Keratinocyte (primary cell): ENCODE data around the gene EAF2. TPM values are rescaled to one million over a fixed set of nuclear protein-coding genes. Genes with fewer than 3 reads are reported as not detected.

Experiments
- DNase-seq: peaks from one replicate; pipeline ENCODE4 v3.0.0-alpha.2; 2011; ENCODE audit warnings: low read depth, missing footprints, low spot score
- FAIRE-seq: peaks from 2 replicates; lab custom pipeline; 2011; peaks lifted over from hg19 to GRCh38; lab: Jason Lieb, UNC
- H2AFZ ChIP-seq: 2 replicates; pipeline ENCODE4 v1.6.0; 2012; ENCODE audit warnings: low read length, control low read depth, inconsistent platforms; ENCODE audit not compliant: control insufficient read depth
- H3K27ac ChIP-seq: 2 replicates; pipeline ENCODE4 v1.5.1; 2011; ENCODE audit warnings: low read length; ENCODE audit not compliant: control insufficient read depth, insufficient read depth
- H3K27me3 ChIP-seq: 3 replicates; pipeline ENCODE4 v1.6.0; 2011; ENCODE audit warnings: low read length; ENCODE audit not compliant: control insufficient read depth, insufficient read depth; ENCODE audit errors: extremely low read depth
- H3K36me3 ChIP-seq, 2 experiments: 2 replicates in 1 of 2; 3 replicates in 1 of 2; pipeline ENCODE4 v1.5.1; 2011; ENCODE audit warnings: low read length in 2 of 2, mild to moderate bottlenecking in 1 of 2; ENCODE audit not compliant: control insufficient read depth in 2 of 2, insufficient read depth in 2 of 2; ENCODE audit errors: extremely low read depth in 1 of 2
- H3K4me1 ChIP-seq: 3 replicates; pipeline ENCODE4 v1.5.1; 2011; ENCODE audit warnings: low read length; ENCODE audit not compliant: control insufficient read depth, insufficient read depth; ENCODE audit errors: extremely low read depth
- H3K4me2 ChIP-seq: 3 replicates; pipeline ENCODE4 v1.6.0; 2011; ENCODE audit warnings: low read depth, low read length; ENCODE audit not compliant: control insufficient read depth, insufficient read depth; ENCODE audit errors: extremely low read depth
- H3K4me3 ChIP-seq, 3 experiments: fragments of 200-600 bp in 1 of 3; sonication (generic) in 1 of 3; 2 replicates in 2 of 3; 3 replicates in 1 of 3; pipeline ENCODE4 v1.5.1; 2011 to 2016; ENCODE audit warnings: low read length in 3 of 3, mild to moderate bottlenecking in 3 of 3, control low read depth in 2 of 3, inconsistent platforms in 1 of 3, low read depth in 1 of 3, mixed read lengths in 1 of 3, mixed run types in 1 of 3, moderate library complexity in 1 of 3; ENCODE audit not compliant: control insufficient read depth in 2 of 3, insufficient read depth in 2 of 3; ENCODE audit errors: extremely low read depth in 1 of 3
- H3K79me2 ChIP-seq: 2 replicates; pipeline ENCODE4 v1.6.0; 2012; ENCODE audit warnings: low read length; ENCODE audit not compliant: control insufficient read depth, insufficient read depth
- H3K9ac ChIP-seq: 3 replicates; pipeline ENCODE4 v1.6.0; 2011; ENCODE audit warnings: low read length; ENCODE audit not compliant: control insufficient read depth, insufficient read depth; ENCODE audit errors: extremely low read depth
- H3K9me1 ChIP-seq: 3 replicates; pipeline ENCODE4 v1.6.0; 2011; ENCODE audit warnings: low read length; ENCODE audit not compliant: control insufficient read depth, insufficient read depth; ENCODE audit errors: extremely low read depth
- H3K9me3 ChIP-seq: 2 replicates; pipeline ENCODE4 v1.5.1; 2012; ENCODE audit warnings: low read depth, low read length; ENCODE audit not compliant: control insufficient read depth
- H4K20me1 ChIP-seq: 3 replicates; pipeline ENCODE4 v1.6.0; 2011; ENCODE audit warnings: low read length; ENCODE audit not compliant: control insufficient read depth, insufficient read depth; ENCODE audit errors: extremely low read depth
- EZH2 ChIP-seq: IDR thresholded peaks from one replicate; pipeline ENCODE4 v1.6.1; 2012; ENCODE audit warnings: inconsistent platforms, mild to moderate bottlenecking, low read length, moderate library complexity
- dilution Hi-C: fragments of 300-500 bp; cut with MboI; formaldehyde crosslinking; loops from one replicate; pipeline ENCODE4 v1.7.0; 2020; ENCODE audit warnings: low sequenced_read_pairs; ENCODE audit not compliant: extremely low pct_ligation_motif_present
- polyA plus RNA-seq, 5 experiments: library from polyadenylated mRNA; depleted of rRNA in 3 of 5; stranded (reverse) in 3 of 5; stranded (forward) in 1 of 5; unstranded in 1 of 5; fragments of >200 nt; gene quantifications; 1 replicate in 1 of 5; 2 replicates in 3 of 5; 3 replicates in 1 of 5; pipeline versions ENCODE4 v1.2.1 to v1.2.3, GENCODE V29; 2011 to 2012; ENCODE audit warnings: missing spikeins in 2 of 5, low read depth in 1 of 5, low replicate concordance in 1 of 5
- TF ChIP-seq, protein P1 (sequence below), 3 experiments: IDR thresholded peaks in 1 of 3; conservative IDR thresholded peaks in 1 of 3; optimal IDR thresholded peaks in 1 of 3; 2 replicates in 2 of 3; 3 replicates in 1 of 3; pipeline versions ENCODE3 to v1.5.1; 2011; ENCODE audit warnings: low read length in 3 of 3, mild to moderate bottlenecking in 3 of 3, moderate library complexity in 2 of 3, control low read depth in 1 of 3, inconsistent platforms in 1 of 3; ENCODE audit not compliant: insufficient read depth in 2 of 3; ENCODE audit errors: extremely low read depth in 1 of 3

EAF2 gene
- polyA plus RNA-seq, 1 donor (not counting 4 experiments of a cell fraction or from before 2014, with no cell fraction given) = 4.4 TPM

- H3K4me2 ChIP-seq = no peak overlapping the region
- no peaks in the 10 kb centered on the region for H3K4me1 ChIP-seq
- H3K79me2 ChIP-seq = no peaks in the 10 kb centered on the region
- H2AFZ ChIP-seq = no peak overlapping the region
- no peaks in the 10 kb centered on the region for H3K36me3 ChIP-seq
- DNase-seq = no peak
- H3K9me1 ChIP-seq = no peaks in the 10 kb centered on the region
- no peaks in the 10 kb centered on the region for H3K9me3 ChIP-seq
- no peak overlapping the region for H3K27ac ChIP-seq
- FAIRE-seq = no peak
- dilution Hi-C loops = no loop called here
- H3K27me3 ChIP-seq = no peaks in the 10 kb centered on the region
- H3K4me3 ChIP-seq = no peak overlapping the region
- no peaks in the 10 kb centered on the region for H4K20me1 ChIP-seq
- H3K9ac ChIP-seq = no peak overlapping the region
- no peak for TF ChIP-seq EZH2
- TF ChIP-seq, protein P1, sequence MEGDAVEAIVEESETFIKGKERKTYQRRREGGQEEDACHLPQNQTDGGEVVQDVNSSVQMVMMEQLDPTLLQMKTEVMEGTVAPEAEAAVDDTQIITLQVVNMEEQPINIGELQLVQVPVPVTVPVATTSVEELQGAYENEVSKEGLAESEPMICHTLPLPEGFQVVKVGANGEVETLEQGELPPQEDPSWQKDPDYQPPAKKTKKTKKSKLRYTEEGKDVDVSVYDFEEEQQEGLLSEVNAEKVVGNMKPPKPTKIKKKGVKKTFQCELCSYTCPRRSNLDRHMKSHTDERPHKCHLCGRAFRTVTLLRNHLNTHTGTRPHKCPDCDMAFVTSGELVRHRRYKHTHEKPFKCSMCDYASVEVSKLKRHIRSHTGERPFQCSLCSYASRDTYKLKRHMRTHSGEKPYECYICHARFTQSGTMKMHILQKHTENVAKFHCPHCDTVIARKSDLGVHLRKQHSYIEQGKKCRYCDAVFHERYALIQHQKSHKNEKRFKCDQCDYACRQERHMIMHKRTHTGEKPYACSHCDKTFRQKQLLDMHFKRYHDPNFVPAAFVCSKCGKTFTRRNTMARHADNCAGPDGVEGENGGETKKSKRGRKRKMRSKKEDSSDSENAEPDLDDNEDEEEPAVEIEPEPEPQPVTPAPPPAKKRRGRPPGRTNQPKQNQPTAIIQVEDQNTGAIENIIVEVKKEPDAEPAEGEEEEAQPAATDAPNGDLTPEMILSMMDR (optimal IDR thresholded peaks at IDR 0.05 in 1 of 3, IDR thresholded peaks at IDR 0.05 in 1 of 3, conservative IDR thresholded peaks at IDR 0.05 in 1 of 3; ENCODE audit: extremely low read depth in 1 of 3, insufficient read depth in 2 of 3, low read length in 3 of 3) = no peak
Measured at GRCh38 chr3:121895121-121895520, 60.1 kb downstream of the EAF2 start.

DNA sequence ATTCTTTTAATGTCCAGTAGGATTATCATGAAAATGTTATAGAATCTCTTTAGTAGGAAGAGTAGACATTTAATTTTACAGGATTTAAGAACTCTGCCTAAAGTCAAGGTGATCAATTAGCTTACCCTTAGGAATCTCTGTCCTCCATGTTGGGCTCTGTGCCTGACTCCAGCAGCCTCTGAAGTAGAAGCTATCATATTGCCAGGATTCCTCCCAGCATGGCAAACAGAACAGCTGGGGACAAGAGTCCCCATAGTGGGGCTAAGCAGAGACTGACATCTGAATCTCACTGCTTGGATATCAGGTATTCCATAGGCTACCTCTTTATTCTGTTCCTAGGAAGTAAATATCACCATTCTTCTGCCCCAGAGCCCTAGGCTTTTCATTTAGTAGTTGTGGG is 60.7 kb downstream of the EAF2 start:
- Histone ChIP-seq H2AFZ (no peak overlapping the region), H3K9me1 (no peaks in the 10 kb centered on the region), H4K20me1 (no peaks in the 10 kb centered on the region), H3K27ac (no peak overlapping the region), H3K9ac (no peak overlapping the region), H3K9me3 (no peaks in the 10 kb centered on the region), H3K4me2 (no peak overlapping the region), H3K4me3 (no peak overlapping the region), H3K27me3 (no peaks in the 10 kb centered on the region), H3K36me3 (no peaks in the 10 kb centered on the region), H3K79me2 (no peaks in the 10 kb centered on the region), H3K4me1 (no peaks in the 10 kb centered on the region)
- dilution Hi-C loops = no loop called here
- FAIRE-seq = no peak
- no peak for TF ChIP-seq EZH2
- TF ChIP-seq, protein P1 (optimal IDR thresholded peaks at IDR 0.05 in 1 of 3, IDR thresholded peaks at IDR 0.05 in 1 of 3, conservative IDR thresholded peaks at IDR 0.05 in 1 of 3; ENCODE audit: extremely low read depth in 1 of 3, insufficient read depth in 2 of 3, low read length in 3 of 3) = no peak
- no peak for DNase-seq
